Muscle layer of duodenum (tissue), 2 donors: ENCODE measurements around the gene ATG5.

Source experiments
- H3K27ac ChIP-seq: one replicate; pipeline ENCODE4 v1.7.0; 2013; ENCODE audit warnings: mild to moderate bottlenecking, low read length
- H3K27me3 ChIP-seq: one replicate; pipeline ENCODE4 v1.7.0; 2013; ENCODE audit warnings: low read depth, mild to moderate bottlenecking, control low read depth, low read length
- H3K36me3 ChIP-seq, 2 donors: one replicate each; pipeline ENCODE4 v1.7.0; 2013; ENCODE audit warnings: low read length in 2 of 2, control low read depth in 1 of 2, mild to moderate bottlenecking in 1 of 2; ENCODE audit not compliant: insufficient read depth in 2 of 2, control insufficient read depth in 1 of 2
- H3K4me1 ChIP-seq, 2 donors: one replicate each; pipeline ENCODE4 v1.7.0; 2013; ENCODE audit warnings: low read length in 2 of 2, mild to moderate bottlenecking in 2 of 2, control low read depth in 1 of 2, moderate library complexity in 1 of 2; ENCODE audit not compliant: insufficient read depth in 2 of 2, control insufficient read depth in 1 of 2
- H3K4me3 ChIP-seq, 2 donors: one replicate each; pipeline ENCODE4 v1.7.0; 2013; ENCODE audit warnings: low read length in 2 of 2, low read depth in 1 of 2, mild to moderate bottlenecking in 1 of 2
- H3K9me3 ChIP-seq, 2 donors: one replicate each; pipeline ENCODE4 v1.7.0; 2013; ENCODE audit warnings: low read length in 2 of 2, control low read depth in 1 of 2, mild to moderate bottlenecking in 1 of 2; ENCODE audit not compliant: control insufficient read depth in 1 of 2
- donor health status: healthy.

ATG5 gene

DNA sequence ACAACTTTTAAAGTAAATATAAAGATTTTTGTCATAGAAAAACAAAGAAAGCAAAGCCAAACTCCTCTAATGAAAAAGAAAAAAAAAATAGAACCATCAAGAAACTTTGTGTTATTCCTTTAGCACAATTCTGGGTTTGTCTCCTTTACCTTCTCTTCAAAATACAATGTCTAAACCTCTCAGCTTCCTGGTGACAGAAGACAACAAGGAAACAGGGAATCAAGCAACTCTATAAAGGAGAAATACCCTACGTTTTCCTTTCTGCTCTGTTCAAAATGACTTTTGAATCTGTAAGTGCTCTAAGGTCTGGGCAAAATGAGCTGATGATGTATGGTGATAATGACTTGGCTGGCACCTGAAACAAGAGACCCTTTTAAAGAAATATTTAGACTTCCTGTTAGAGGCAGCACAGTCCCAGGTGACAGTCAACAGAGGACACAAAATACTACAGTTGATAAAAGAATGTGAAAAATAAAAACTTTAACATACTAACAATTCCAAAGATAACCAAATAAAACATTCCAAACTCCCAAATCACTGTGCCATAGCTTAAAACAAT lies 138.1 kb downstream of the ATG5 start:
- Histone ChIP-seq H3K27me3 (no peaks in the 10 kb centered on the region), H3K4me1 (no peaks in the 10 kb centered on the region), H3K27ac (no peak overlapping the region), H3K9me3 (no peaks in the 10 kb centered on the region), H3K4me3 (no peak overlapping the region), H3K36me3 (peaks cover 5 to 9% of the 10 kb centered on the region in 2 donors)

DNA sequence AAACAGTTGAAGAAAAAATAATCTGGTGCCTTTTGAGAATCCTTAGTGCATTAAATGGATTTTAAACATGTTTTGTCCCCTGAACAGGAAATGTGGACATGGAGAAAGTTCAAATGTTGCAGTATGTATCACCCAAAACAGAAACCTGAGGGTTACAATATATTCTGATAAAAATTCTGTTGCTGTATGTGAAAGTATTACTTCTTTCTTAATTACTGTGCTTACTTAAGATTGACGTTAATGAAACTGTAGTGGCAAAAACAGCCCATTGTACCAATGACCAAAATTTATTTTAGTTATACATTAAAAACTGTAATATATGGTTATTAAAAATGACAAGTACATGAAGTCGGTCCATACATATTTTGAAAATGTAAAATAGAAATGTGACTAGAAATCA lies 138.8 kb downstream of the ATG5 start:
- H3K4me1 ChIP-seq, result no peaks in the 10 kb centered on the region
- no peaks in the 10 kb centered on the region for H3K27me3 ChIP-seq
- H3K4me3 ChIP-seq, result no peak overlapping the region
- H3K36me3 ChIP-seq, result peaks cover 5 to 9% of the 10 kb centered on the region in 2 donors
- no peak overlapping the region for H3K27ac ChIP-seq
- H3K9me3 ChIP-seq, result no peaks in the 10 kb centered on the region

DNA sequence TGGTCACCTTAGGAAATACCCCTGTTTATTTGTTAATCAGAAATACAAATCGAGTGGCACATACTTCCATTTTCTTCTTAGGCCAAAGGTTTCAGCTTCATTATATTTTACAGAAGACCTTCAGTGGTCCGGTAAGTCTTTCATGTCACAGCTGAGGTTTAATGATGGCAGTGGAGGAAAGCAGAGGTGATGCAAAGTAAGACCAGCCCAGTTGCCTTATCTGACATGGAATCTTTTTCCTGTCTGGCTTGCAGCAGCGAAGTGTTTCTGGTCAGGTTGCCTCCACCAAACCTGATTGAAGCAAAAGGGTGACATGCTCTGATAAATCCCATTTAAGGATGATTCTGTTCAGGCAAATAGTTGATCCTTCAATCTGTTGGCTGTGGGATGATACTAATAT lies 139.4 kb downstream of the ATG5 start:
- H3K4me1 ChIP-seq, result no peaks in the 10 kb centered on the region
- peaks cover 5 to 9% of the 10 kb centered on the region in 2 donors for H3K36me3 ChIP-seq
- H3K4me3 ChIP-seq, result no peak overlapping the region
- H3K27ac ChIP-seq, result no peak overlapping the region
- H3K9me3 ChIP-seq, result no peaks in the 10 kb centered on the region
- no peaks in the 10 kb centered on the region for H3K27me3 ChIP-seq

DNA sequence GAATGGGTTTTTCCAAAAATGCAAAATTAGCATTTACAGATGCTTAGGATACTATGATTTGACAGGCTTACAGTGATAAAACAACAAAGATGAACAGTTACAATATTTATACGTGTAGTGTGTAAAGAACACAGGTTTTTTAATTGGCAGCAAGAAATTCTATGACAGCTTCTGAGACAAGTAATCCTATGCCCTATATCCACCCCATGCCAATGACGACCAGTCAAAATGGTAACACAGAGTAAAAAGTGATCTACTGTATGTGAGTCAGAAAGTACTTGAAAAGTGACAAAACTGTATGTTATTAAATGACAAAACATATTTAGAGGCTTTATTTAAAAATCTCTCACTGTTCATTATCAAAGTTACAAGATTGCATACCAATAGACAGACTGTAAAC lies 139.9 kb downstream of the ATG5 start:
- Histone ChIP-seq H3K4me3 (no peak overlapping the region), H3K9me3 (no peaks in the 10 kb centered on the region), H3K27ac (no peak overlapping the region), H3K27me3 (no peaks in the 10 kb centered on the region), H3K36me3 (peaks cover 5 to 9% of the 10 kb centered on the region in 2 donors), H3K4me1 (no peaks in the 10 kb centered on the region)

DNA sequence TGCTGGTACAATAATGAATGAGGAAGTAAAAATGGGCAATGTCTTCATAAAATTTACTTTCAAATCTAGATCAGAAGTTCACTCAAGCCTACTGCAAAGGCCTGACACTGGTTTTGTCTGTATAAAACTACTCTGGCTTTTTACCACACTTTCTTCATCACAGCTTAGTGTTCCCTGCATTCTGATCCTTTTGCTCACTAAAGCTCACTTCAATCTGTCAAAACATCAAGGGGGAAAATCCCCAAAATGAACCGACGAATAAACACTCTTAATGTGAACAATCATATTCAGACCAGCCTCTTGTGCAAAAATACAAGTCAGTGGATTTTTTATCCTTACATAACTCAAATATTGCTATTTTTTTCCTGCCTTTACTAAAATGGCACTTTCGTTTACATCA lies 140.9 kb downstream of the ATG5 start:
- Histone ChIP-seq H3K27ac (no peak overlapping the region), H3K27me3 (no peaks in the 10 kb centered on the region), H3K9me3 (no peaks in the 10 kb centered on the region), H3K4me3 (no peak overlapping the region), H3K4me1 (no peaks in the 10 kb centered on the region), H3K36me3 (peaks cover 5 to 9% of the 10 kb centered on the region in 2 donors)

DNA sequence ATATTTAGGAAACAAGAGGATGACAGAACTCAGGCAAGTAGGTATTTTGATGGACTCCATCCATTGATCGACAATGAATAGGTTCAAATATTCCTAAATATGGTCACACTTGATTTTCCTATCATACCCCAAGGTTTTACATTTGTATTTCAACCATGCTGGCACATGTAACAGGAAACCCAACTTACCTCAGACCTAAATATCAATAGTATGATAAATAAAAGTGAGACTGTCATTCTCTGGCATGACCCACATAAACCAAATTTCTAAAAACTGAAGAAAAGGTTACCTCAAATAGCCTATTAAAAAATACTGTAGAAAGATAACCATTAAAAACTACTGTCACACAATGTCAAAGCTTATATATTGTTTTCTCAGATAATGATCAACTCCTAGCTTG lies 142.1 kb downstream of the ATG5 start:
- Histone ChIP-seq H3K4me3 (no peak overlapping the region), H3K27me3 (no peaks in the 10 kb centered on the region), H3K4me1 (no peaks in the 10 kb centered on the region), H3K27ac (no peak overlapping the region), H3K36me3 (peaks cover 5 to 9% of the 10 kb centered on the region in 2 donors), H3K9me3 (no peaks in the 10 kb centered on the region)

DNA sequence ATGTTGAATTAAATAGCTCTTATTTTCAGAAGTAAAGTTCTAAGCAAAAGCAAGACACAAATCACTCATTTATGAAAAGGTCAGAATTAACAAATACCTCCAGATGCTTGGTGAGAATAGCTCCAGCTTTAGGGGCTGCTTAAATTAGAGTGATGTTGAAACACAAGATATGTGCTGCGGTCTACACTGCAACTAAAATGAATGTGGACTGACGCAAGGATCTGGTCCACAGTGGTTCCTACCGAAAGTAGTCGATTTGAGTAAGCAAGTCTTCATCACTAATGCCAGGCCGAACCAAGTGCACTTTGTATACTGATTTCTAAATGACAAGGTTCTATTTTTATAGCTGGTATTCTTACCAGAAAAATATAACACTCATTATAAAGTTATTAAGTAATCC lies 143.1 kb downstream of the ATG5 start:
- Histone ChIP-seq H3K4me1 (no peaks in the 10 kb centered on the region), H3K27me3 (no peaks in the 10 kb centered on the region), H3K27ac (no peak overlapping the region), H3K4me3 (no peak overlapping the region), H3K9me3 (no peaks in the 10 kb centered on the region), H3K36me3 (peaks cover 5 to 9% of the 10 kb centered on the region in 2 donors)

DNA sequence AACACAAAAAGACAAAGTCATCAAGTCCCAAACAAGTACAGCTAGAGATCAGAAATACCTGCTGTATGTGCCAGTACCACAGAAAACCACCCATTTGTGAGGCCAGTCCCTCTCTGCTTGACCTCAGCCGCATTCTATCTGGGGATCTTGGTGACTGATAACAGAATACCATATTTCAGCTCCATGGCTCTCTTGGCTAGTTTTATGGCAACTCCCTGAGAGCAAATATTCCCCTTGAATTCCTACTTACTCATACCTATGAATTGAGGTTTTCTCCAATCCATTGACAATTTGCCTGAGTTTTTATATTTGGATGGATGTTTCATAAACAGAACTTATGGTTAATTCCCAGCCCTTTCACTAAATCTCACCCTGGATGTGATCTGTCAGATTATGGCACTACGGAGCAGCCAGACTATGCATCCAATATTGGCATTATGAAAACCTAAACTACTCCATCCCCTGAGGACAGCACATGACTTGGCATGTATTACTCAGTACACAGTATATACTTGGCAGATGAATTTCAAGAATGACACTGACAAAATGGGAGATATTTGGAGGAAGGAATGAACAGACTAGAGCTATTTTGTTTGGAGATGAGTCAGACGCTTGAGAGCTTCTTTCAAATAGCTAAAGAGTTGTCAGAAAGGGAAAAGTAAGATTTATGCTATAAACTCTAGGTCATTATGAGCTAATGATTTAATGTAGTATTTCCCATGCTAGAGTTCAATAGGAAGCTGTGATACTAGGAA lies 143.7 kb downstream of the ATG5 start:
- Histone ChIP-seq H3K4me3 (no peak overlapping the region), H3K36me3 (peaks cover 5 to 9% of the 10 kb centered on the region in 2 donors), H3K27me3 (no peaks in the 10 kb centered on the region), H3K9me3 (no peaks in the 10 kb centered on the region), H3K27ac (no peak overlapping the region), H3K4me1 (no peaks in the 10 kb centered on the region)

DNA sequence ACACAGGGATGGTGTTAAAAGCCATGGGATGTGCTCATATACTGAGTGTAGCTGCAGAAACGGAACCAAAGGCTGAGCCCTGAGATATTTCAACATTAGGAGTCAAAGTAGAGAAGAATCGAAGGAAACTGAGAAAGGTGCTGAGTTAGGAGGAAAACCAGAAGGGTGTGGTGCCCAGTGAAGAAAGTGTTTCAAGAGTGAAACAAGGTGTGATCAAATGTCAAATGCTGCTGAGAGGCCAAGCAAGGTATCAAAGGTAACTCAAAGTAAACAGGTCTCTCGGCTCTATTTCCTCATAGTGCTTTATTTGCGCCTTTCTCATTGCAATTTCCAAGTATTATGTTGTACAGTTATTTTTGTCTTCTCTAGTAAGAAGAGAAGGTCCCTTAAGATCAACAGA lies 145.4 kb downstream of the ATG5 start:
- Histone ChIP-seq H3K9me3 (no peaks in the 10 kb centered on the region), H3K27ac (no peak overlapping the region), H3K27me3 (no peaks in the 10 kb centered on the region), H3K4me1 (no peaks in the 10 kb centered on the region), H3K4me3 (no peak overlapping the region), H3K36me3 (no peaks in the 10 kb centered on the region)

DNA sequence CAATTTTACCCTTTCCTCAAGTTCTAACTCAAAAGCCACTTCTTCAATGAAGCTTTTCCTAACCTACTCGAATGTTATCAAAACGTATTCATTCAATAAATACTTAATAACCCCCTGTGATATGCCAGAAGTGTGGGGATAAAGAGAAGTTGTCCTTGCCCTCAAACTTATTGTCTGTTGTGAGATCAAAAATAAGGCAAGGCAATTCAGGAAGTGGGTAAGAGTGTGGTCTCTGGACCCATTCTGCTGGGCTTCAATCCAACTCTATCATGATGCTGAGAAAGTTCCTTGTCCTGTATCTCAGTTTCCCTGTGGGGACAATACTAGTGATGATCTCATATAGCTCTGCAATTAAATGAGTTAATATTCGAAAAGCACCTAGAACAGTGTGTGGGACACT lies 146.7 kb downstream of the ATG5 start:
- Histone ChIP-seq H3K4me1 (no peaks in the 10 kb centered on the region), H3K27ac (no peak overlapping the region), H3K9me3 (no peaks in the 10 kb centered on the region), H3K27me3 (no peaks in the 10 kb centered on the region), H3K4me3 (no peak overlapping the region), H3K36me3 (no peaks in the 10 kb centered on the region)

DNA sequence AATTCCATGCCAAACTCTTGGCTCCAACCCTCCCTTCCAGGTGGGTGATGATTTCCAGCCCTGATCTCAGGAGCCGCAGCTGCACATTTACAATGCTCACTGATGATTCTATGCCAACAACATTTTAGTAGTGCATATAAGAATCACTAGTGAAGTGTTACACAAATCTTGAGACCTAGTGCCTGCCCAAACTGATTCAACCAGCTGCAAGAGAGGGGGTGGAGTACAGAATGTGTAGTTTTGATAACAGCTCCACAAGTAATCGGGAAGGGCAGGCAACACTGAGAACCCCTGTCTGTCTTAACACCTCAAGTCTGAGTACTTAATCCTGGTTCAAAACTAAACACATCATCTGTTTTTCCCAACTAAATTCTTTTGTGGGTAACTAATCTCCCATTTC lies 147.8 kb downstream of the ATG5 start:
- H3K4me3 ChIP-seq, result no peak overlapping the region
- H3K27ac ChIP-seq, result no peak overlapping the region

More for the DNA sequence above, 147.8 kb downstream of the ATG5 start:
- Histone ChIP-seq H3K36me3 (no peaks in the 10 kb centered on the region), H3K9me3 (no peaks in the 10 kb centered on the region), H3K27me3 (no peaks in the 10 kb centered on the region), H3K4me1 (no peaks in the 10 kb centered on the region)
